WERI-Rb-1 (cell line): ENCODE results near the gene ACSS2.
A peak's percentile ranks its signal among the peaks of the same experiment; 100 is the strongest.

Experiments
- DNase-seq: peaks from one replicate; pipeline ENCODE4 v3.0.0-alpha.2; 2020
- H3K27ac ChIP-seq: fragments of 250-450 bp; sonication (Bioruptor Pico); 2 replicates; pipeline ENCODE4 v1.5.1; 2020; ENCODE audit warnings: mild to moderate bottlenecking, moderate library complexity
- H3K27me3 ChIP-seq: fragments of 250-450 bp; sonication (Bioruptor Pico); 2 replicates; pipeline ENCODE4 v1.5.1; 2021; ENCODE audit warnings: mild to moderate bottlenecking, low read depth, moderate library complexity; ENCODE audit not compliant: insufficient read depth, severe bottlenecking
- H3K36me3 ChIP-seq: fragments of 250-450 bp; sonication (Bioruptor Pico); 2 replicates; pipeline ENCODE4 v1.5.1; 2020; ENCODE audit warnings: mild to moderate bottlenecking, moderate library complexity
- H3K4me3 ChIP-seq: 2 replicates; pipeline ENCODE4 v1.5.1; 2011; ENCODE audit warnings: low read depth, mild to moderate bottlenecking, control low read depth, low read length
- H3K9me3 ChIP-seq: fragments of 250-450 bp; sonication (Bioruptor Pico); 2 replicates; pipeline ENCODE4 v1.5.1; 2021; ENCODE audit warnings: mild to moderate bottlenecking, moderate library complexity; ENCODE audit not compliant: severe bottlenecking
- TF ChIP-seq, protein P1 (sequence below): IDR thresholded peaks from 2 replicates; pipeline ENCODE4 v1.5.1; 2011; ENCODE audit warnings: low read depth, mild to moderate bottlenecking, control low read depth, inconsistent platforms, low read length

ACSS2 gene

DNA sequence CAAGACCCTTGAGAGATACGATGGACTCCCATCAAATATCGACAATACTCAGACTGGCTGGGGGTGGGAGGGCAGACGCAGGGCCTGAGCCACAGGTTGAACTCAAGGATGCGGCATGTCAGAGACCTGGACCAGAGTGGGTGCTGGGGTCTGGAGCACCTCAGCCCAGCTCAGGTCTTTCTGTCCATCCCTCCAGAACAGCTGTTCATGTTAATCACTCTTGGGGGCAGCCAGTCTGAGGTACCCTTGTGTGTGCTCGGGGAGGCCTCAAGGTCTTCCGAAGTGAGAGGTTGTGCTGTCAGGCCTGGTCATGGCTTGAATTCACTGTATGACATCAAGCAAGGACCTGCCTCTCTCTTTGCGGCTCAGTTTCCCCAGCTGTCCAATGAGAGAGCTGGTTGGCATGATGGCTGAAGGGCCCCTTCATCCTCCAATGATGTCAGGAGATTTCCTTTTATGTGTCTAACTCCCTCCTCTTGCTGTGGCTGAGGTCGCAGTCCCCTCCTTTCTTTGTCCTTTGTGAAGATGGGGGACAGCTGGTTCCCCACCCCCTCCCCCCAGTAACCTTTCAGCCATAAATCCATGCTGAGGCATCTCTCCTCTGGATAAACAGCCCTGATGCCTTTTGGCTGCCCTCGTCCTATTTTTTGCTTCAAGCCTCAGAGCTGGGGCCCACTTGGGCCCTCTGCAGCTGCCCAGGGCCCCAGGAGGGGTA, 94.6 kb downstream of the ACSS2 start:
- DNase-seq, result peak; percentile 10
- Histone ChIP-seq H3K9me3 (no peaks in the 10 kb centered on the region), H3K27ac (no peak overlapping the region), H3K27me3 (no peaks in the 10 kb centered on the region), H3K36me3 (no peaks in the 10 kb centered on the region), H3K4me3 (no peak overlapping the region)
- TF ChIP-seq, protein P1, sequence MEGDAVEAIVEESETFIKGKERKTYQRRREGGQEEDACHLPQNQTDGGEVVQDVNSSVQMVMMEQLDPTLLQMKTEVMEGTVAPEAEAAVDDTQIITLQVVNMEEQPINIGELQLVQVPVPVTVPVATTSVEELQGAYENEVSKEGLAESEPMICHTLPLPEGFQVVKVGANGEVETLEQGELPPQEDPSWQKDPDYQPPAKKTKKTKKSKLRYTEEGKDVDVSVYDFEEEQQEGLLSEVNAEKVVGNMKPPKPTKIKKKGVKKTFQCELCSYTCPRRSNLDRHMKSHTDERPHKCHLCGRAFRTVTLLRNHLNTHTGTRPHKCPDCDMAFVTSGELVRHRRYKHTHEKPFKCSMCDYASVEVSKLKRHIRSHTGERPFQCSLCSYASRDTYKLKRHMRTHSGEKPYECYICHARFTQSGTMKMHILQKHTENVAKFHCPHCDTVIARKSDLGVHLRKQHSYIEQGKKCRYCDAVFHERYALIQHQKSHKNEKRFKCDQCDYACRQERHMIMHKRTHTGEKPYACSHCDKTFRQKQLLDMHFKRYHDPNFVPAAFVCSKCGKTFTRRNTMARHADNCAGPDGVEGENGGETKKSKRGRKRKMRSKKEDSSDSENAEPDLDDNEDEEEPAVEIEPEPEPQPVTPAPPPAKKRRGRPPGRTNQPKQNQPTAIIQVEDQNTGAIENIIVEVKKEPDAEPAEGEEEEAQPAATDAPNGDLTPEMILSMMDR, result no peak

DNA sequence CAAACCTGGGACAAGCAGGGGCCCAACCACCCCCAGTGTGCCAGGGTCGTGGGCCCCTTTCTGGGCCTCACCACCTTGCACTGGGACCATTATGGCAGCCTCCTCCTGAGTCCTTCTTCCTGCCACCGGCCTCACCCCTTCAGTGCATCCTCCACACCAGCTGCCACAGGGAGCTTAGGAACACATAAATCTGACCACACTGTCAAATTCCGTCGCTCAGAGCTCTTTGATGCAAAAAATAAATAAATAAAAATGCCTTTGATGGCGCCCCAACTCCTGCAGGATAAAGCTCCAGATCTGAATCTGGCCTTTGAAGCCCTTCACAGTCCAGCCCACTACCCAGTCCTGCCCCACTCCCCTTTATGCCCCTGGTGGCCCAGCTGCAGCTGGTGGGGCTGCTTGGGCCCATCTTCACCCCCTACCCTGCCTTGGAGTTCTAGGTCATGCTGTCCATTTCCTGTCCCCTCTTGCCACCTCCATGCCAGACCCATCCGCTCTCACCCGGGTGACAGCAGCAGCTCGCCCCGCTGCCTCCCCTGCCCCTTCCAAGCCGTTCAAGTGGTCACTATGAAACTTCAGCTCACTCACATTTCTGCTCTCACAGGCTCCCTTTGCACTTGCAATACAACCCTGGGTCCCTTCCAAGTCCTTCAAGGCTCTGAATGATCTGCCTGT, 95.3 kb downstream of the ACSS2 start:
- no peaks in the 10 kb centered on the region for H3K27me3 ChIP-seq
- no peak overlapping the region for H3K27ac ChIP-seq
- DNase-seq, result peak; percentile 9
- H3K36me3 ChIP-seq, result no peaks in the 10 kb centered on the region
- H3K4me3 ChIP-seq, result no peak overlapping the region
- H3K9me3 ChIP-seq, result no peaks in the 10 kb centered on the region
- TF ChIP-seq, protein P1, result no peak

DNA sequence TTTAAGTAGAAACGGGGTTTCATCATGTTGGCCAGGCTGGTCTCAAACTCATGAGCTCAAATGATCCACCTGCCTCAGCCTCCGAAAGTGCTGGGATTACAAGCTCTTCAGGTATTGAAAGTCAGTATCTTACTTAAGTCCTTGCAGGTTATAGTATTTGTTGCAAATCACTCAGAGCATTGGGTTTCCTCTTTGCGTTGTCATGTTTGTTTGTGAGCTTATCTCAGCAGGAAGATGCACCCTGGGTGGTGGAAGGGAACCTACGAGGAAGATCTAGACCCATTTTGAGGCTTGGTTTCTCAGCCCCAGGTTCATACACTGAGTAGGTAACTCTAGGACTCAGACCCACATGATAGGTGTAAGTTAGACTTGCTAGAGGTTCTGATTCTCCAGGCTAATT, 97.8 kb downstream of the ACSS2 start:
- H3K27me3 ChIP-seq, result no peaks in the 10 kb centered on the region
- DNase-seq, result no peak

DNA sequence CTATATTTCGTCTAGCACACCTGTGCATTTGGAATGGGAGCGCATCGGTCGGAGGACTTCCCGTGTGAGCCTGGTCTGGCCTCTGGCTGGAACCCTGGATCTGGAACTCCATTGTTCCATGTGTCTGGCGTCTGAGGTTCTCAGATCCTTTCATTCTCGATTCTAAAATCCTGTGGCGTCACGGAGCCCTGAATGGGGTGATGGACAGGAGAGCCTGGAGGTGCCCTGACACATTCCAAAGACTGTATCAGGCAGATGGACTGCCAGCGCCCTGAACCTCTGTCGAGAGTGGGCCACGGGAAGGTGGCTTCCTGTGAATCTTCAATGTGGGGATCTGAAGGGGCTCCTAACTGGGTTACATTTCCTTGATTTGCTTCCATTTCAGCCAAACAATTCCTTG, 99.9 kb downstream of the ACSS2 start:
- no peak overlapping the region for H3K27ac ChIP-seq
- H3K36me3 ChIP-seq, result no peaks in the 10 kb centered on the region
- H3K4me3 ChIP-seq, result no peak overlapping the region
- H3K9me3 ChIP-seq, result peaks cover 3% of the 10 kb centered on the region
- TF ChIP-seq, protein P1, result no peak
- no peaks in the 10 kb centered on the region for H3K27me3 ChIP-seq
- no peak for DNase-seq

More for the DNA sequence above, 97.8 kb downstream of the ACSS2 start:
- no peaks in the 10 kb centered on the region for H3K9me3 ChIP-seq
- no peak overlapping the region for H3K4me3 ChIP-seq
- H3K36me3 ChIP-seq, result no peaks in the 10 kb centered on the region
- TF ChIP-seq, protein P1, result no peak
- no peak overlapping the region for H3K27ac ChIP-seq
